Lower leg skin (tissue), 3 donors: ENCODE data around the gene TMEM151B.

ENCODE experiments used
- CTCF ChIP-seq, 3 donors: fragments of 450-650 bp; IDR thresholded peaks; one replicate each; pipeline ENCODE4 v1.5.1; 2016; ENCODE audit warnings: antibody characterized with exemption in 3 of 3, mild to moderate bottlenecking in 3 of 3, moderate library complexity in 2 of 3
- POLR2A ChIP-seq, 2 donors: fragments of 450-650 bp; IDR thresholded peaks; one replicate each; pipeline ENCODE4 v1.6.1; 2016 to 2017; ENCODE audit warnings: antibody characterized with exemption in 2 of 2, mild to moderate bottlenecking in 1 of 2, moderate library complexity in 1 of 2

GRCh38 chr6:44333942-44334341, 63.7 kb downstream of the TMEM151B start:
- TF ChIP-seq CTCF (IDR thresholded peaks at IDR 0.05) (no peak), POLR2A (IDR thresholded peaks at IDR 0.05) (no peak)
